ENCODE data around the gene YPEL2. TPM values are rescaled to one million over a fixed set of nuclear protein-coding genes. Genes with fewer than 3 reads are reported as not detected.

Gene YPEL2
- total RNA-seq, 1 experiment from 2014 or later: 4.7 TPM

DNA sequence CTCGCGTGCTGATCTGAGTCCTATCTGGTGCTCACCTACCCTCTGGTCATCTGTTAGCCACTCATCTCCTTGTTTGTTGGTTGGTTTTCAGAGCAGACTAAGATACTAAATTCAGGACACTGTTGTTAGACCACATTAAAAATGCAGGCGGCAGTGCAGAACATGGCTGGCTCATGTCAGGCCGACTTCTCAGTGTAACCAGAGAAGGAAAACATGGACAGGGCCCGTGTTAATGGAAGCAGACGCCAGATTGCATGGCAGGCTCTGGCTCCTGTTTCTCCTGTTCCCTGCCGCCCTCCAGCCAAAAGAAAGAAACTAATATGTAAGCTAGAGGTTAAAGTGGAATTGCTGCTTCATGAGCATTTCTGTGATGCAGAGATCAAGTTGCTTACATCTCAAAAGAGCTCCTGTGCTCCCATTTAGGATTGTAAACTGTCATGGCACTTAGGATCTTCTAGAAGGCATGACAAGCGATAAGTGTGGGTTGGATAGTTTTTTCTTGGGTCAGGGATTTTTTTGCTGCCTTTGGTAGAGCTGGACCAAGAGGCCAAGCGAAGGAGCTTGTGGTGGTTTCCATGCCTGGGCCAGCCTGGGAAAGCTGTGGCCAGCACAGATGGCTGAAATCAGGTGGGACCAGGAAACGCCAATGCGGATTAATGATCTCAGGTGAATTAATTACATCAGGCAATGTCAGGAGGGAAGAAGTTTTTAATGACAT, 56.1 kb downstream of the YPEL2 start:
- no TSS peak for BruUV-seq (replicated peaks)
- no peak for ATAC-seq
- no peaks in the 10 kb centered on the region for H3K27me3 ChIP-seq (ENCODE audit: insufficient read depth, low read length)
- CTCF ChIA-PET: no interaction called here
- no peaks in the 10 kb centered on the region for H3K9me3 ChIP-seq (ENCODE audit: control insufficient read depth in 1 of 2, insufficient read depth in 1 of 2, low read depth in 1 of 2, low read length in 2 of 2)
- no peak overlapping the region for H3K4me2 ChIP-seq (ENCODE audit: low read length)
- no peak overlapping the region for H2AFZ ChIP-seq (ENCODE audit: low read depth, low read length, poor library complexity, severe bottlenecking)
- TF ChIP-seq CEBPB (IDR thresholded peaks at IDR 0.05; ENCODE audit: low read depth): no peak
- TF ChIP-seq ZFX (IDR thresholded peaks at IDR 0.05): no peak
- H3K27ac ChIP-seq (ENCODE audit: low read depth, low read length): no peak overlapping the region
- no peaks in the 10 kb centered on the region for H4K20me1 ChIP-seq (ENCODE audit: insufficient read depth)
- no peaks in the 10 kb centered on the region for H3K36me3 ChIP-seq (ENCODE audit: control insufficient read depth in 1 of 2, insufficient read depth in 2 of 2, low read length in 2 of 2)
- DNase-seq (ENCODE audit: low read depth, low spot score): no peak
- intact Hi-C loops (cut with micrococcal nuclease): no loop called here
- H3K9ac ChIP-seq (ENCODE audit: low read length): no peak overlapping the region
- H3K4me1 ChIP-seq (ENCODE audit: control insufficient read depth in 1 of 2, insufficient read depth in 2 of 2, low read length in 2 of 2): no peaks in the 10 kb centered on the region
- no peak overlapping the region for H3K4me3 ChIP-seq (replicated peaks in 1 of 2; ENCODE audit: low read depth in 1 of 2, low read length in 2 of 2)
- no peaks in the 10 kb centered on the region for H3K9me2 ChIP-seq (ENCODE audit: insufficient read depth)
- no peaks in the 10 kb centered on the region for H3K79me2 ChIP-seq (ENCODE audit: insufficient read depth, low read length)
- POLR2A ChIA-PET: no interaction called here
- RAD21 ChIA-PET (ENCODE audit: low non-redundant PET in 1 of 2, low total read pairs in 2 of 2, uncharacterized antibody in 2 of 2, unreplicated experiment in 2 of 2): no interaction called here

DNA sequence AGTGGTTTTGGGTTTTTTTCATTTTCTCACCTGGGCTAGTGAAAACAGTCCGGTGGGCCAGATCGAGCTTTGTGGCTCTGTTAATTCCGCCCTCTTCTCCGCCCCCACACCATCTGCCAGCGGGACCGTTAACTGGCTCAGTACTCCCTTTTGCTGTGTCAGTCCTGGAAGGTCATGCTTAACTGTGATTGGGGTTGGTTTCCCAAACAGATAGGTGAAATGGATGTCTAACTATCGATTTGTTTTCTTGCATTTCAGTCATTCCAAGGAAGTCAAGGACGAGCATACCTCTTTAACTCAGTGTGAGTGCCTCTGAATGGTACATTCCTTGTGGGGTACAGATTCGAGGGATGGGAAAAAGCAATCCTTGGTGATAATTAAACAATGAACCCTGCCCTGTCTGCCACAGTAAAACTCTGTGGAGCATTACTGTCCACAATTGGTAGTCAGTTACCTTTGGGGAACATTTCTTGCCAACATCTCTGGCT, 56.7 kb downstream of the YPEL2 start:
- ChIA-PET CTCF (no interaction called here), RAD21 (ENCODE audit: low non-redundant PET in 1 of 2, low total read pairs in 2 of 2, uncharacterized antibody in 2 of 2, unreplicated experiment in 2 of 2) (no interaction called here), POLR2A (no interaction called here)
- Histone ChIP-seq H4K20me1 (ENCODE audit: insufficient read depth) (no peaks in the 10 kb centered on the region), H2AFZ (ENCODE audit: low read depth, low read length, poor library complexity, severe bottlenecking) (no peak overlapping the region), H3K4me1 (ENCODE audit: control insufficient read depth in 1 of 2, insufficient read depth in 2 of 2, low read length in 2 of 2) (no peaks in the 10 kb centered on the region), H3K36me3 (ENCODE audit: control insufficient read depth in 1 of 2, insufficient read depth in 2 of 2, low read length in 2 of 2) (no peaks in the 10 kb centered on the region), H3K79me2 (ENCODE audit: insufficient read depth, low read length) (no peaks in the 10 kb centered on the region), H3K9me3 (ENCODE audit: control insufficient read depth in 1 of 2, insufficient read depth in 1 of 2, low read depth in 1 of 2, low read length in 2 of 2) (no peaks in the 10 kb centered on the region), H3K9ac (ENCODE audit: low read length) (no peak overlapping the region), H3K27ac (ENCODE audit: low read depth, low read length) (no peak overlapping the region), H3K4me3 (replicated peaks in 1 of 2; ENCODE audit: low read depth in 1 of 2, low read length in 2 of 2) (no peak overlapping the region), H3K9me2 (ENCODE audit: insufficient read depth) (no peaks in the 10 kb centered on the region), H3K27me3 (ENCODE audit: insufficient read depth, low read length) (no peaks in the 10 kb centered on the region), H3K4me2 (ENCODE audit: low read length) (no peak overlapping the region)
- DNase-seq (ENCODE audit: low read depth, low spot score): no peak
- ATAC-seq: no peak
- intact Hi-C loops (cut with micrococcal nuclease): no loop called here
- TF ChIP-seq ZFX (IDR thresholded peaks at IDR 0.05) (no peak), JUND (IDR thresholded peaks at IDR 0.05) (no peak), CEBPB (IDR thresholded peaks at IDR 0.05; ENCODE audit: low read depth) (no peak)
- BruUV-seq (replicated peaks): no TSS peak

Measured in HCT116 (cell line).